BJ (cell line): ENCODE measurements around the gene KCNMB4. TPM values are rescaled to one million over a fixed set of nuclear protein-coding genes. Genes with fewer than 3 reads are reported as not detected.

Experiments used
- CTCF ChIA-PET: fragments of 350-600 bp; formaldehyde crosslinking; extraction: SDS; loops from one replicate; lab custom pipeline; 2021; ENCODE audit warnings: antibody characterized with exemption, inconsistent platforms; lab: Yijun Ruan, JAX
- POLR2A ChIA-PET: fragments of 300-600 bp; sonication (Branson Sonifier 250); formaldehyde crosslinking; extraction: SDS; loops from one replicate; lab custom pipeline; 2021; ENCODE audit warnings: antibody characterized with exemption; lab: Charles Lee
- DNase-seq: peaks from one replicate; pipeline ENCODE4 v3.0.0-alpha.2; 2011; ENCODE audit warnings: low read depth
- H3K27me3 ChIP-seq: 2 replicates; pipeline ENCODE4 v1.6.0; 2011; ENCODE audit warnings: low read length; ENCODE audit not compliant: control insufficient read depth, insufficient read depth
- H3K36me3 ChIP-seq: 2 replicates; pipeline ENCODE4 v1.5.1; 2011; ENCODE audit warnings: low read length; ENCODE audit not compliant: control insufficient read depth, insufficient read depth
- H3K4me3 ChIP-seq: 2 replicates; pipeline ENCODE4 v1.5.1; 2011; ENCODE audit warnings: low read depth, mild to moderate bottlenecking, control low read depth, low read length
- CTCF ChIP-seq: IDR thresholded peaks from 2 replicates; pipeline ENCODE4 v1.5.1; 2011; ENCODE audit warnings: low read depth, mild to moderate bottlenecking, control low read depth, inconsistent platforms, low read length, moderate library complexity; ENCODE audit not compliant: insufficient read depth
- polyA plus RNA-seq: library from polyadenylated mRNA; depleted of rRNA; stranded (reverse); fragments of >200 nt; gene quantifications from 2 replicates; pipeline ENCODE4 v1.2.3, GENCODE V29; 2011

Gene KCNMB4
- polyA plus RNA-seq, 1 experiment = 1.5 TPM

GRCh38 chr12:70399311-70399710 lies 33.2 kb downstream of the KCNMB4 start:
- ChIA-PET CTCF (no interaction called here), POLR2A (no interaction called here)
- TF ChIP-seq CTCF = no peak
- Histone ChIP-seq H3K36me3 (no peaks in the 10 kb centered on the region), H3K27me3 (no peaks in the 10 kb centered on the region), H3K4me3 (no peak overlapping the region)
- no peak for DNase-seq

- no peak overlapping the region for H3K4me3 ChIP-seq
- no peaks in the 10 kb centered on the region for H3K27me3 ChIP-seq
- TF ChIP-seq CTCF = no peak
- ChIA-PET CTCF (no interaction called here), POLR2A (no interaction called here)
- no peak for DNase-seq
- no peaks in the 10 kb centered on the region for H3K36me3 ChIP-seq
These were observed 34.0 kb downstream of the KCNMB4 start for GRCh38 chr12:70400124-70400523.

GRCh38 chr12:70402597-70402996 lies 36.5 kb downstream of the KCNMB4 start:
- Histone ChIP-seq H3K4me3 (no peak overlapping the region), H3K36me3 (no peaks in the 10 kb centered on the region), H3K27me3 (no peaks in the 10 kb centered on the region)
- no peak for DNase-seq
- CTCF ChIA-PET = no interaction called here
- POLR2A ChIA-PET = no interaction called here
- 0 out of 2 replicates have a peak, but pooled peaks have one; percentile 4 for TF ChIP-seq CTCF

GRCh38 chr12:70403826-70404225 lies 37.7 kb downstream of the KCNMB4 start:
- TF ChIP-seq CTCF = no peak
- ChIA-PET POLR2A (no interaction called here), CTCF (no interaction called here)
- no peak for DNase-seq
- Histone ChIP-seq H3K36me3 (no peaks in the 10 kb centered on the region), H3K27me3 (no peaks in the 10 kb centered on the region), H3K4me3 (no peak overlapping the region)

GRCh38 chr12:70408004-70408790 lies 42.1 kb downstream of the KCNMB4 start:
- H3K27me3 ChIP-seq = no peaks in the 10 kb centered on the region
- ChIA-PET POLR2A (no interaction called here), CTCF (no interaction called here)
- no peak for DNase-seq
- no peak overlapping the region for H3K4me3 ChIP-seq
- no peaks in the 10 kb centered on the region for H3K36me3 ChIP-seq
- no peak for TF ChIP-seq CTCF
